ENCODE measurements around the gene PWWP2B.

PWWP2B gene

GRCh38 chr10:132420981-132421846, 24.2 kb downstream of the PWWP2B start:
- Histone ChIP-seq H3K27me3 (ENCODE audit: control insufficient read depth, insufficient read depth, low read length) (no peaks in the 10 kb centered on the region), H3K9me3 (ENCODE audit: control insufficient read depth, insufficient read depth, low read length) (no peaks in the 10 kb centered on the region), H3K4me3 (ENCODE audit: low read length) (no peak overlapping the region), H3K27ac (ENCODE audit: low read length) (no peak overlapping the region), H3K4me1 (ENCODE audit: control insufficient read depth, insufficient read depth, low read length) (peaks cover 17% of the 10 kb centered on the region), H3K36me3 (ENCODE audit: control insufficient read depth, insufficient read depth, low read length) (no peaks in the 10 kb centered on the region; the same call in 1 of the 2 replicates)
- DNase-seq (ENCODE audit: low read depth, low spot score), result no peak
- no CpG with 5 or more reads among the region's 33 CpGs for WGBS (ENCODE audit: insufficient coverage, insufficient read length)

- no peak overlapping the region for H3K4me3 ChIP-seq (ENCODE audit: low read length)
- no peaks in the 10 kb centered on the region for H3K27me3 ChIP-seq (ENCODE audit: control insufficient read depth, insufficient read depth, low read length)
- H3K4me1 ChIP-seq (ENCODE audit: control insufficient read depth, insufficient read depth, low read length), result peaks cover 17% of the 10 kb centered on the region
- H3K9me3 ChIP-seq (ENCODE audit: control insufficient read depth, insufficient read depth, low read length), result no peaks in the 10 kb centered on the region
- H3K36me3 ChIP-seq (ENCODE audit: control insufficient read depth, insufficient read depth, low read length), result no peaks in the 10 kb centered on the region; the same call in 1 of the 2 replicates
- DNase-seq (ENCODE audit: low read depth, low spot score), result no peak
- WGBS (ENCODE audit: insufficient coverage, insufficient read length), result no CpG with 5 or more reads among the region's 30 CpGs
- no peak overlapping the region for H3K27ac ChIP-seq (ENCODE audit: low read length)
These were observed 25.1 kb downstream of the PWWP2B start for GRCh38 chr10:132421847-132422751.

- H3K27ac ChIP-seq (ENCODE audit: low read length), result no peak overlapping the region
- H3K9me3 ChIP-seq (ENCODE audit: control insufficient read depth, insufficient read depth, low read length), result no peaks in the 10 kb centered on the region
- no peak overlapping the region for H3K4me3 ChIP-seq (ENCODE audit: low read length)
- 100% methylated on average over 3 of the region's 26 CpGs for WGBS (ENCODE audit: insufficient coverage, insufficient read length)
- peaks cover 13% of the 10 kb centered on the region for H3K4me1 ChIP-seq (ENCODE audit: control insufficient read depth, insufficient read depth, low read length)
- H3K27me3 ChIP-seq (ENCODE audit: control insufficient read depth, insufficient read depth, low read length), result no peaks in the 10 kb centered on the region
- no peak for DNase-seq (ENCODE audit: low read depth, low spot score)
- H3K36me3 ChIP-seq (ENCODE audit: control insufficient read depth, insufficient read depth, low read length), result no peaks in the 10 kb centered on the region; the same call in 1 of the 2 replicates
These were observed 26.2 kb downstream of the PWWP2B start for GRCh38 chr10:132422903-132423825.

- Histone ChIP-seq H3K4me1 (ENCODE audit: control insufficient read depth, insufficient read depth, low read length) (peaks cover 6% of the 10 kb centered on the region; the same call in 1 of the 2 replicates), H3K27ac (ENCODE audit: low read length) (no peak overlapping the region), H3K27me3 (ENCODE audit: control insufficient read depth, insufficient read depth, low read length) (no peaks in the 10 kb centered on the region), H3K36me3 (ENCODE audit: control insufficient read depth, insufficient read depth, low read length) (no peaks in the 10 kb centered on the region; the same call in 1 of the 2 replicates), H3K9me3 (ENCODE audit: control insufficient read depth, insufficient read depth, low read length) (no peaks in the 10 kb centered on the region), H3K4me3 (ENCODE audit: low read length) (no peak overlapping the region)
- no CpG with 5 or more reads among the region's 21 CpGs for WGBS (ENCODE audit: insufficient coverage, insufficient read length)
- no peak for DNase-seq (ENCODE audit: low read depth, low spot score)
These were observed 27.2 kb downstream of the PWWP2B start for GRCh38 chr10:132423966-132424861.

- WGBS (ENCODE audit: insufficient coverage, insufficient read length), result no CpG with 5 or more reads among the region's 61 CpGs
- Histone ChIP-seq H3K4me3 (ENCODE audit: low read length) (no peak overlapping the region), H3K9me3 (ENCODE audit: control insufficient read depth, insufficient read depth, low read length) (no peaks in the 10 kb centered on the region), H3K36me3 (ENCODE audit: control insufficient read depth, insufficient read depth, low read length) (no peaks in the 10 kb centered on the region; the same call in 1 of the 2 replicates), H3K4me1 (ENCODE audit: control insufficient read depth, insufficient read depth, low read length) (peaks cover 6% of the 10 kb centered on the region; the same call in 1 of the 2 replicates), H3K27ac (ENCODE audit: low read length) (no peak overlapping the region), H3K27me3 (ENCODE audit: control insufficient read depth, insufficient read depth, low read length) (no peaks in the 10 kb centered on the region)
- DNase-seq (ENCODE audit: low read depth, low spot score), result no peak
These were observed 28.2 kb downstream of the PWWP2B start for GRCh38 chr10:132425029-132425756.

GRCh38 chr10:132425757-132426155, 28.8 kb downstream of the PWWP2B start:
- no peaks in the 10 kb centered on the region; the same call in 1 of the 2 replicates for H3K36me3 ChIP-seq (ENCODE audit: control insufficient read depth, insufficient read depth, low read length)
- WGBS (ENCODE audit: insufficient coverage, insufficient read length), result no CpG with 5 or more reads among the region's 9 CpGs
- no peak for DNase-seq (ENCODE audit: low read depth, low spot score)
- H3K4me3 ChIP-seq (ENCODE audit: low read length), result no peak overlapping the region
- no peaks in the 10 kb centered on the region for H3K9me3 ChIP-seq (ENCODE audit: control insufficient read depth, insufficient read depth, low read length)
- H3K27me3 ChIP-seq (ENCODE audit: control insufficient read depth, insufficient read depth, low read length), result no peaks in the 10 kb centered on the region
- H3K4me1 ChIP-seq (ENCODE audit: control insufficient read depth, insufficient read depth, low read length), result peaks cover 3% of the 10 kb centered on the region; the same call in 1 of the 2 replicates
- H3K27ac ChIP-seq (ENCODE audit: low read length), result no peak overlapping the region

- Histone ChIP-seq H3K4me1 (ENCODE audit: control insufficient read depth, insufficient read depth, low read length) (no peaks in the 10 kb centered on the region; the same call in 1 of the 2 replicates), H3K9me3 (ENCODE audit: control insufficient read depth, insufficient read depth, low read length) (no peaks in the 10 kb centered on the region), H3K27ac (ENCODE audit: low read length) (no peak overlapping the region), H3K27me3 (ENCODE audit: control insufficient read depth, insufficient read depth, low read length) (no peaks in the 10 kb centered on the region), H3K36me3 (ENCODE audit: control insufficient read depth, insufficient read depth, low read length) (no peaks in the 10 kb centered on the region; the same call in 1 of the 2 replicates), H3K4me3 (ENCODE audit: low read length) (no peak overlapping the region)
- no peak for DNase-seq (ENCODE audit: low read depth, low spot score)
- 100% methylated on average over 1 of the region's 10 CpGs for WGBS (ENCODE audit: insufficient coverage, insufficient read length)
These were observed 30.2 kb downstream of the PWWP2B start for GRCh38 chr10:132427006-132427771.

- no peaks in the 10 kb centered on the region for H3K27me3 ChIP-seq (ENCODE audit: control insufficient read depth, insufficient read depth, low read length)
- 100% methylated on average over 2 of the region's 2 CpGs for WGBS (ENCODE audit: insufficient coverage, insufficient read length)
- H3K4me1 ChIP-seq (ENCODE audit: control insufficient read depth, insufficient read depth, low read length), result no peaks in the 10 kb centered on the region; the same call in 1 of the 2 replicates
- DNase-seq (ENCODE audit: low read depth, low spot score), result no peak
- no peaks in the 10 kb centered on the region for H3K9me3 ChIP-seq (ENCODE audit: control insufficient read depth, insufficient read depth, low read length)
- H3K4me3 ChIP-seq (ENCODE audit: low read length), result no peak overlapping the region
- H3K27ac ChIP-seq (ENCODE audit: low read length), result no peak overlapping the region
- H3K36me3 ChIP-seq (ENCODE audit: control insufficient read depth, insufficient read depth, low read length), result no peaks in the 10 kb centered on the region; the same call in 1 of the 2 replicates
These were observed 31.0 kb downstream of the PWWP2B start for GRCh38 chr10:132427939-132428367.
